Left cardiac atrium (tissue), 4 donors: Measurements from ENCODE around the gene STAB1. TPM values are rescaled to one million over a fixed set of nuclear protein-coding genes. Genes with fewer than 3 reads are reported as not detected.
"Not testable (repeated sequence)": the region's sequence is repeated elsewhere in the genome, so short reads cannot be mapped to it uniquely, and the experiment has no call there.

ENCODE experiments used
- ATAC-seq, 2 donors: fragments of 200-7000 bp; cut with Tn5 transposase; one replicate each; pipeline ENCODE4 v1.9.1; 2020; ENCODE audit warnings: mild to moderate bottlenecking in 2 of 2, moderate library complexity in 2 of 2
- DNase-seq: peaks from one replicate; pipeline ENCODE4 v3.0.0-alpha.2; 2020
- intact Hi-C, 2 donors: fragments of 100-400 bp; cut with DNase I; formaldehyde crosslinking; loops; one replicate each; pipeline versions ENCODE4 v1.14.1 to v1.15.1; 2022 to 2023
- total RNA-seq, 2 donors: library from RNA; stranded (reverse); fragmentation: NEBNext Ultra II Directional; extraction: Animal tissue kit (Norgen Biotek cat#: 25700); gene quantifications; one replicate each; pipeline ENCODE4 v1.2.1, GENCODE V29; 2021
- donor health status: DM: no; HTN: yes; CAD: no.
- donor health status: DM: no; HTN: yes; CAD: no; lungs with severe emphysema.
- donor health status: DM: yes; HTN: yes; CAD: no.
- donor health status: Dilated cardiomyopathy.

The STAB1 gene
- total RNA-seq, 2 donors from 2014 or later = 169 to 195 TPM

- DNase-seq (no peak), ATAC-seq (no peak)
- intact Hi-C loops = no loop called here
Observed at GRCh38 chr3:52516509-52517195, 21.5 kb downstream of the STAB1 start.

GRCh38 chr3:52517796-52518722 lies 22.9 kb downstream of the STAB1 start:
- intact Hi-C loops = no loop called here
- DNase-seq = no peak
- ATAC-seq = no peak

- ATAC-seq (peak; percentile 42 to 49), DNase-seq (peak; percentile 59)
- intact Hi-C loops = no loop called here
Observed at GRCh38 chr3:52518723-52519444, 23.7 kb downstream of the STAB1 start.

GRCh38 chr3:52519445-52520140 lies 24.5 kb downstream of the STAB1 start:
- intact Hi-C loops = no loop called here
- DNase-seq (no peak), ATAC-seq (no peak)

GRCh38 chr3:52520141-52520667 lies 25.1 kb downstream of the STAB1 start:
- intact Hi-C loops = no loop called here
- ATAC-seq = no peak
- no peak for DNase-seq

- intact Hi-C loops = no loop called here
- ATAC-seq (no peak), DNase-seq (peak; percentile 9)
Observed at GRCh38 chr3:52520716-52521487, 25.8 kb downstream of the STAB1 start.

GRCh38 chr3:52521488-52521824 lies 26.3 kb downstream of the STAB1 start:
- DNase-seq = peak; percentile 19
- intact Hi-C loops = no loop called here

GRCh38 chr3:52521881-52522650 lies 26.9 kb downstream of the STAB1 start:
- no peak for ATAC-seq
- peak; percentile 20 for DNase-seq
- intact Hi-C loops = no loop called here

More at GRCh38 chr3:52521488-52521824, 26.3 kb downstream of the STAB1 start:
- no peak for ATAC-seq

- ATAC-seq = no peak
- intact Hi-C loops = no loop called here
Observed at GRCh38 chr3:52522651-52523251, 27.6 kb downstream of the STAB1 start.

GRCh38 chr3:52523386-52524257 lies 28.5 kb downstream of the STAB1 start:
- ATAC-seq (no peak), DNase-seq (peak; percentile 22)
- intact Hi-C loops = no loop called here

More at GRCh38 chr3:52522651-52523251, 27.6 kb downstream of the STAB1 start:
- DNase-seq = peak; percentile 12

GRCh38 chr3:52524258-52524751 lies 29.2 kb downstream of the STAB1 start:
- ATAC-seq (no peak), DNase-seq (peak; percentile 22)
- intact Hi-C loops = no loop called here

GRCh38 chr3:52524752-52525679 lies 29.9 kb downstream of the STAB1 start:
- intact Hi-C loops = no loop called here
- DNase-seq = peak; percentile 63

GRCh38 chr3:52525680-52526561 lies 30.8 kb downstream of the STAB1 start:
- ATAC-seq (no peak), DNase-seq (peak; percentile 19)
- intact Hi-C loops = no loop called here

More at GRCh38 chr3:52524752-52525679, 29.9 kb downstream of the STAB1 start:
- ATAC-seq = peak; percentile 6 to 51

- ATAC-seq, DNase-seq, intact Hi-C loops: not testable (repeated sequence)
Observed at GRCh38 chr3:52526671-52527038, 31.5 kb downstream of the STAB1 start.
